OCI-LY3 (cell line): Measurements from ENCODE around the gene FITM2.

Source experiments
- H2AFZ ChIP-seq: fragments of 200-600, 300-600 bp; shearing (Covaris generic); 2 replicates; pipeline ENCODE4 v1.6.0; 2014; ENCODE audit warnings: antibody characterized with exemption, low read depth, low read length
- H3K27ac ChIP-seq: fragments of 200-600, 300-600 bp; sonication (generic); 2 replicates; pipeline ENCODE4 v1.5.1; 2014; ENCODE audit warnings: mild to moderate bottlenecking, low read length, moderate library complexity, mixed read lengths
- H3K27me3 ChIP-seq: fragments of 200-600, 300-600 bp; sonication (generic); 2 replicates; pipeline ENCODE4 v1.6.1; 2014; ENCODE audit warnings: low read depth, low read length, mixed read lengths
- H3K36me3 ChIP-seq: fragments of 200-600, 300-600 bp; sonication (generic); replicated peaks from 2 replicates; pipeline ENCODE3; 2014; ENCODE audit warnings: low read depth, low read length, mixed read lengths
- H3K4me1 ChIP-seq: fragments of 300-600, 200-600 bp; sonication (generic); 2 replicates; pipeline ENCODE4 v1.6.1; 2014; ENCODE audit warnings: low read length, mixed read lengths
- H3K4me2 ChIP-seq: fragments of 200-600, 300-600 bp; sonication (generic); 2 replicates; pipeline ENCODE4 v1.6.1; 2014; ENCODE audit warnings: low read length, mixed read lengths
- H3K4me3 ChIP-seq: fragments of 300-600, 200-600 bp; sonication (generic); 2 replicates; pipeline ENCODE4 v1.5.1; 2014; ENCODE audit warnings: antibody characterized with exemption, mild to moderate bottlenecking, low read length, moderate library complexity
- H3K79me2 ChIP-seq: fragments of 300-600, 200-600 bp; shearing (Covaris generic); 2 replicates; pipeline ENCODE4 v1.6.1; 2014; ENCODE audit warnings: mild to moderate bottlenecking, low read length, mixed read lengths
- H3K9ac ChIP-seq: fragments of 300-600, 200-600 bp; shearing (Covaris generic); 2 replicates; pipeline ENCODE4 v1.6.0; 2014; ENCODE audit warnings: mild to moderate bottlenecking, low read length, moderate library complexity
- H3K9me3 ChIP-seq: fragments of 200-600, 300-600 bp; shearing (Covaris generic); 2 replicates; pipeline ENCODE4 v1.6.1; 2014; ENCODE audit warnings: low read length, mixed read lengths; ENCODE audit not compliant: insufficient read depth
- H4K20me1 ChIP-seq: fragments of 200-600, 300-600 bp; sonication (generic); 2 replicates; pipeline ENCODE4 v1.6.1; 2016; ENCODE audit warnings: low read length, mixed read lengths; ENCODE audit not compliant: insufficient read depth
- CTCF ChIP-seq: fragments of 200-600, 300-600 bp; sonication (generic); IDR thresholded peaks from 2 replicates; pipeline ENCODE4 v1.5.1; 2014; ENCODE audit warnings: antibody characterized with exemption, low read length, low read depth
- EZH2phosphoT487 ChIP-seq: fragments of 200-600 bp; shearing (Covaris generic); IDR thresholded peaks from 2 replicates; pipeline ENCODE4 v1.6.1; 2018; ENCODE audit warnings: antibody characterized with exemption, mixed run types, low read depth

Gene FITM2

GRCh38 chr20:44288252-44288651 is 22.8 kb downstream of the FITM2 start:
- Histone ChIP-seq H3K27me3 (peaks cover 15% of the 10 kb centered on the region), H3K4me3 (no peak overlapping the region), H3K36me3 (no peaks in the 10 kb centered on the region), H3K4me2 (no peak overlapping the region), H3K9me3 (no peaks in the 10 kb centered on the region), H3K27ac (no peak overlapping the region), H3K4me1 (no peaks in the 10 kb centered on the region), H3K79me2 (no peaks in the 10 kb centered on the region), H2AFZ (no peak overlapping the region), H3K9ac (no peak overlapping the region), H4K20me1 (no peaks in the 10 kb centered on the region)
- TF ChIP-seq EZH2phosphoT487 = no peak
- TF ChIP-seq CTCF = peak; percentile 20; the same call in 1 of the 2 replicates

DNA sequence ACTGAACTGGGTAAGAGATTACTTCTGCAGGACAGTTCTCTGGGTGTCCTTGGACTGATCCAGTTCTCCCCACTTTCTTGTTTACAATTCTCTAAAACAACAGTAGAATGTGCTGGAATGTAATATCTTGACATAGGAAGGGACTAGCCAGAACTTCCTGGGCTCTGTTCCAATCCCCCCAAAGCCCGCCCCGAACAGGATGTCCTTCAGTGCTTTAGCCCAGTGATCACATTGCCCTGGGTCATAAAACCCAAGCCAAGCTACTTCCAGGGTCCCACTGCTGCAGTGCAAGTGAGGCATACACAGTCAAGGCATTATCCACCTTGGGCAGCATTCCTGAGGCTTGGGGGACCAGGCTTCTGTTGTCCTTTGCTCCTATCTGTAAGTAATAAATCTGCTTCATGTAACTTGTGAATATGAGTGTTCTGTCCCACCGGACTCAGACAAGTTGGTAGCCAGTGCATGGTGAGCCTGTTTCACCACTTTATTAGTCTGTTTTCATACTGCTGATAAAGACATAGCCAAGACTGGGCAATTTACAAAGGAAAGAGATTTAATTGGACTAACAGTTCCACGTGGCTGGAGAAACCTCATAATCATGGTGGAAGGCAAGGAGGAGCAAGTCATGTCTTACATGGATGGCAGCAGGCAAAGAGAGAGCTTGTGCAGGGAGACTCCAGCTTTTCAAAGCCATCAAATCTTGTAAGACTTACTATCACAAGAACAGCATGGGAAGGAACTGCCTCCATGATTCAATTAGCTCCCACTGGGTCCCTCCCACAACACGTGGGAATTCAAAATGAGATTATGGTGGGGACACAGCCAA is 23.5 kb downstream of the FITM2 start:
- no peaks in the 10 kb centered on the region for H3K79me2 ChIP-seq
- no peak overlapping the region for H2AFZ ChIP-seq
- no peaks in the 10 kb centered on the region for H3K4me1 ChIP-seq
- no peaks in the 10 kb centered on the region for H4K20me1 ChIP-seq
- no peaks in the 10 kb centered on the region for H3K36me3 ChIP-seq
- H3K9me3 ChIP-seq = no peaks in the 10 kb centered on the region
- H3K27me3 ChIP-seq = peaks cover 15% of the 10 kb centered on the region
- H3K4me3 ChIP-seq = no peak overlapping the region
- H3K9ac ChIP-seq = no peak overlapping the region
- TF ChIP-seq CTCF = no peak
- TF ChIP-seq EZH2phosphoT487 = no peak
- H3K27ac ChIP-seq = no peak overlapping the region
- H3K4me2 ChIP-seq = no peak overlapping the region

DNA sequence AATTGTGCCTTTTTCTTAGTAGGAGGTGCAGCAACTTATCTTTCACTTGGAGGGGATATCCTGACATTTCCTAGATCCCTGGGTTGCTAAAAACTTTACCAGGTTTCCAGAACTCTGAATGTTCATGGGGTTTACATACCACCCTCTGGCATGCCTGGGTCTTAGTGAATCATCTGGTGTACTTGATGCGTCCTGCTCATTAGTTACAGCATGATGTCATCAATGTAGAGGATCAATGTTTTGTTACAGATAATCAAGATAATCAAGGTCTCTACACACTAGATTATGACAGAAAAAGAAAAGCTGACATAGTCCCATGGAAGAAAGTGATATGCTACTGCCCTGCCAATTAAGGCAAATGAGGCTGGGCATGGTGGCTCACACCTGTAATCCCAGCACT is 27.0 kb downstream of the FITM2 start:
- no peak overlapping the region for H3K9ac ChIP-seq
- H3K4me1 ChIP-seq = peaks cover 14% of the 10 kb centered on the region
- no peaks in the 10 kb centered on the region for H4K20me1 ChIP-seq
- no peak overlapping the region for H3K4me3 ChIP-seq
- no peaks in the 10 kb centered on the region for H3K79me2 ChIP-seq
- no peak overlapping the region for H3K27ac ChIP-seq
- H3K9me3 ChIP-seq = no peaks in the 10 kb centered on the region
- H3K27me3 ChIP-seq = peaks cover 25% of the 10 kb centered on the region
- no peaks in the 10 kb centered on the region for H3K36me3 ChIP-seq
- H3K4me2 ChIP-seq = no peak overlapping the region
- no peak overlapping the region for H2AFZ ChIP-seq
- TF ChIP-seq EZH2phosphoT487 (no peak), CTCF (no peak)

DNA sequence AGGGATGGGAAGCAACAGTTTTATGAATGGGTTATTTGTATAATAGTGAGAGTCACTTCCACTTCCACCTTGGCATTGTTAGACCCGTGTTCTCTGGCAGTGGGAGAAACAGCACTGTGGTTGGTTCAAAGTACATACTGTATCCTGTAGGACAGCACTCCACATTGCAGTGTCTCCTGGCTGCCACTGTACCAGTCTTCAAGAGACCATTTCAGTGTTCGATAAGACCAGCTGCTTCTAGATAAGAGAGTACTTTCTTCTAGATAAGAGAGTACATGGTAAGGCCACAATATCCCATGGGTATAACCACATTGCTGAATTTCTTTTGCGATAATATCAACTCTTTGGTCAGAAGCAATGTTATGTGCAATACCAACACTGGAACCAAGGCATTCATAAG is 28.8 kb downstream of the FITM2 start:
- no peak overlapping the region for H3K4me2 ChIP-seq
- H3K36me3 ChIP-seq = no peaks in the 10 kb centered on the region
- no peaks in the 10 kb centered on the region for H3K9me3 ChIP-seq
- no peak overlapping the region for H3K9ac ChIP-seq
- no peaks in the 10 kb centered on the region for H4K20me1 ChIP-seq
- H2AFZ ChIP-seq = no peak overlapping the region
- H3K27me3 ChIP-seq = peaks cover 24% of the 10 kb centered on the region
- H3K79me2 ChIP-seq = no peaks in the 10 kb centered on the region
- no peak overlapping the region for H3K4me3 ChIP-seq
- H3K4me1 ChIP-seq = peaks cover 18% of the 10 kb centered on the region
- TF ChIP-seq EZH2phosphoT487 (no peak), CTCF (no peak)
- H3K27ac ChIP-seq = no peak overlapping the region
